K562 (cell line): Measurements from ENCODE around the gene HPCAL1. TPM values are rescaled to one million over a fixed set of nuclear protein-coding genes. Genes with fewer than 3 reads are reported as not detected.
A peak's percentile ranks its signal among the peaks of the same experiment; 100 is the strongest.

Experiments
- BHLHE40 ChIP-seq: IDR thresholded peaks from 2 replicates; pipeline ENCODE4 v1.6.1; 2011; ENCODE audit warnings: low read length, improper control_type of control experiment
- CGGBP1 ChIP-seq: fragments of 250-450 bp; sonication (Bioruptor Pico); IDR thresholded peaks from 2 replicates; pipeline ENCODE4 v1.9.0; 2021; ENCODE audit warnings: mild to moderate bottlenecking
- CREBBP ChIP-seq: IDR thresholded peaks from one replicate; pipeline ENCODE4 v1.6.1; 2012; ENCODE audit warnings: low read depth, mild to moderate bottlenecking, control low read depth, inconsistent platforms, low read length
- GABPB2 ChIP-seq: fragments of 250-450 bp; sonication (Bioruptor Pico); conservative IDR thresholded peaks from 2 replicates; pipeline ENCODE4 v1.5.1; 2021; ENCODE audit warnings: mild to moderate bottlenecking
- KDM4B ChIP-seq, 2 experiments: fragments of 450-650 bp in 1 of 2; sonication (generic) in 1 of 2; IDR thresholded peaks; 2 replicates each; pipeline ENCODE4 v1.6.1; 2016 to 2017; ENCODE audit warnings: borderline replicate concordance in 2 of 2, antibody characterized with exemption in 1 of 2, low read depth in 1 of 2, mild to moderate bottlenecking in 1 of 2
- MGA ChIP-seq: fragments of 450-650 bp; IDR thresholded peaks from 2 replicates; pipeline ENCODE4 v1.6.1; 2016; ENCODE audit warnings: mild to moderate bottlenecking, moderate library complexity
- RCOR1 ChIP-seq, 2 experiments: IDR thresholded peaks; 2 replicates each; pipeline ENCODE4 v1.6.1; 2012; ENCODE audit warnings: low read depth in 2 of 2, low read length in 2 of 2, borderline replicate concordance in 1 of 2, improper control_type of control experiment in 1 of 2
- SAFB2 ChIP-seq: fragments of 200-400 bp; formaldehyde crosslinking; IDR thresholded peaks from 2 replicates; pipeline ENCODE4 v1.6.1; 2018; ENCODE audit warnings: borderline replicate concordance, low read length, low read depth, moderate library complexity; ENCODE audit not compliant: severe bottlenecking
- SIN3B ChIP-seq: fragments of 450-650 bp; IDR thresholded peaks from 2 replicates; pipeline ENCODE4 v1.6.1; 2017; ENCODE audit warnings: low read depth, mild to moderate bottlenecking, moderate library complexity
- SMARCE1 ChIP-seq: fragments of 450-650 bp; IDR thresholded peaks from 2 replicates; pipeline ENCODE4 v1.7.1; 2016; ENCODE audit warnings: mild to moderate bottlenecking
- SNIP1 ChIP-seq: fragments of 450-650 bp; IDR thresholded peaks from 2 replicates; pipeline ENCODE4 v1.7.1; 2017; ENCODE audit warnings: low read depth, mild to moderate bottlenecking
- XRCC4 ChIP-seq: IDR thresholded peaks from one replicate; pipeline ENCODE4 v1.6.1; 2011; ENCODE audit not compliant: insufficient read depth, insufficient read length; ENCODE audit errors: extremely low read depth
- ZFX ChIP-seq: sonication (generic); formaldehyde crosslinking; IDR thresholded peaks from 2 replicates; pipeline ENCODE4 v1.8.0; 2022; ENCODE audit warnings: mild to moderate bottlenecking, missing genetic modification reagents, moderate library complexity
- ZKSCAN1 ChIP-seq: fragments of 150-350 bp; IDR thresholded peaks from 2 replicates; pipeline ENCODE4 v1.6.1; 2016; ENCODE audit warnings: low read depth, low read length
- ZNF239 ChIP-seq: fragments of 250-450 bp; sonication (Bioruptor Pico); IDR thresholded peaks from 2 replicates; pipeline ENCODE4 v1.4.0; 2020; ENCODE audit warnings: mild to moderate bottlenecking
- ZNF41 ChIP-seq: fragments of 250-450 bp; sonication (Bioruptor Pico); conservative IDR thresholded peaks from 2 replicates; pipeline ENCODE4 v1.4.0; 2020; ENCODE audit warnings: mild to moderate bottlenecking
- ZNF766 ChIP-seq: fragments of 200-800 bp; sonication (Bioruptor generic); conservative IDR thresholded peaks from 2 replicates; pipeline ENCODE4 v1.6.1; 2016; ENCODE audit warnings: missing genetic modification characterization, missing compliant biosample characterization
- polyA plus RNA-seq, 8 experiments: library from polyadenylated mRNA; depleted of rRNA in 4 of 8; stranded (reverse) in 5 of 8; unstranded in 3 of 8; fragments of >200 nt; fragmentation: Nextera tagmentation in 2 of 8; fragmentation: Illumina TruSeq in 1 of 8; extraction: Ambion mirVana in 2 of 8; extraction: Trizol in 1 of 8; gene quantifications; 2 replicates each; pipeline versions ENCODE4 v1.2.1 to v1.2.3, GENCODE V29; 2011 to 2014; ENCODE audit warnings: inconsistent platforms in 1 of 8, missing spikeins in 1 of 8
- total RNA-seq, 7 experiments: library from RNA; depleted of rRNA in 6 of 7; stranded (reverse); fragments of >200 nt in 6 of 7; fragmentation: Illumina TruSeq in 2 of 7; extraction: Trizol in 2 of 7; gene quantifications; 2 replicates each; pipeline versions ENCODE4 v1.2.1 to v1.2.3, GENCODE V29; 2011 to 2021; ENCODE audit warnings: low replicate concordance in 1 of 7

The HPCAL1 gene
- total and polyA plus RNA-seq, 9 of the 15 experiments (the other 6 are each of a cell fraction or from before 2014, with no cell fraction given), result 2.7 to 65.5 (median 23.9) TPM

- TF ChIP-seq CGGBP1 (CRISPR knock-in tag) (no peak), SNIP1 (no peak), RCOR1 (IDR thresholded peaks at IDR 0.05; ENCODE audit: borderline replicate concordance in 1 of 2, low read depth in 2 of 2, low read length in 2 of 2) (peak in 1 of 2 experiments; percentile 64; a peak in 1 of 4 replicates), KDM4B (IDR thresholded peaks at IDR 0.05; ENCODE audit: borderline replicate concordance in 2 of 2, low read depth in 1 of 2) (no peak), SAFB2 (no peak), MGA (peak; percentile 72), SMARCE1 (no peak), CREBBP (no peak), ZNF41 (no peak), ZFX (CRISPR knock-in tag) (peak; percentile 32; the same call in 1 of the 2 replicates), SIN3B (no peak), ZKSCAN1 (no peak), XRCC4 (no peak), ZNF766 (CRISPR knock-in tag) (no peak), GABPB2 (CRISPR knock-in tag) (no peak), BHLHE40 (peak; percentile 83), ZNF239 (CRISPR knock-in tag) (no peak)
Measured at GRCh38 chr2:10318345-10318744, 15.6 kb downstream of the HPCAL1 start (continued).
